Measurements from ENCODE around the gene KLHDC10.

KLHDC10 gene

DNA sequence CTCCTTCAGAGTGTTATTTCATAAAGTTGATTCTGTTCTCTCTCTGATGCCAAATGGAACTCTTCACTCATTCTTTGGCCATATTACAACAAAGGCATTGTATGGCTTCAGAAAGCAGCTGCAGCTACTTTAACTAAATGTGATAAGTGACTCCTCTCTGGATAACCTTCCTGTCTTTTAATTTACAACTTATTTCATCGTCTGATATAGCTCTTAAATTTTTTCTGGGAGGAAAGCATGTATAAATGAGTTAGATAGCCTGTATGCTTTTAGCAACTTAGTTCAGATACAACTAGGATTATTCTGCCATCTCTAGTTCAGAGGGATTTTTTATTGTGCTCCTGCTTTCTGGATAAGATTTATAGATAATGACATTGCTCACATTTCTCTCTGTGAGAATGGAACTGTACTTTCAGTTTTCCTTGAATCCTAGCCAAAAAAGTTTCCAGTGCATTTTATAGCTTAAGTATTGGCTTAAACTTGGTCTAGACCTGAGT is 57.5 kb downstream of the KLHDC10 start:
- no peaks in the 10 kb centered on the region for H3K9me3 ChIP-seq (ENCODE audit: insufficient read depth, low read length)
- H2AFZ ChIP-seq (ENCODE audit: low read depth, low read length): no peak overlapping the region
- H3K36me3 ChIP-seq (replicated peaks; ENCODE audit: low read depth, low read length): peaks cover 28% of the 10 kb centered on the region
- H3K4me2 ChIP-seq (ENCODE audit: low read length): no peak overlapping the region
- TF ChIP-seq EZH2phosphoT487 (IDR thresholded peaks at IDR 0.05; ENCODE audit: low read depth) (no peak), CTCF (IDR thresholded peaks at IDR 0.05; ENCODE audit: low read depth, low read length) (no peak)
- H3K4me3 ChIP-seq (ENCODE audit: low read length): no peak overlapping the region
- H3K79me2 ChIP-seq (ENCODE audit: low read length): no peaks in the 10 kb centered on the region
- no peaks in the 10 kb centered on the region for H3K27me3 ChIP-seq (ENCODE audit: low read depth, low read length)
- no peak overlapping the region for H3K9ac ChIP-seq (ENCODE audit: low read length)
- no peaks in the 10 kb centered on the region for H4K20me1 ChIP-seq (ENCODE audit: insufficient read depth, low read length)
- H3K4me1 ChIP-seq (ENCODE audit: low read length): no peaks in the 10 kb centered on the region
- H3K27ac ChIP-seq (ENCODE audit: low read length): no peak overlapping the region

- Histone ChIP-seq H2AFZ (ENCODE audit: low read depth, low read length) (no peak overlapping the region), H3K4me1 (ENCODE audit: low read length) (no peaks in the 10 kb centered on the region), H3K9me3 (ENCODE audit: insufficient read depth, low read length) (no peaks in the 10 kb centered on the region), H3K27ac (ENCODE audit: low read length) (no peak overlapping the region), H3K9ac (ENCODE audit: low read length) (no peak overlapping the region), H3K27me3 (ENCODE audit: low read depth, low read length) (no peaks in the 10 kb centered on the region), H4K20me1 (ENCODE audit: insufficient read depth, low read length) (no peaks in the 10 kb centered on the region), H3K79me2 (ENCODE audit: low read length) (no peaks in the 10 kb centered on the region), H3K36me3 (replicated peaks; ENCODE audit: low read depth, low read length) (peaks cover 28% of the 10 kb centered on the region), H3K4me2 (ENCODE audit: low read length) (no peak overlapping the region), H3K4me3 (ENCODE audit: low read length) (no peak overlapping the region)
- TF ChIP-seq EZH2phosphoT487 (IDR thresholded peaks at IDR 0.05; ENCODE audit: low read depth): no peak
- TF ChIP-seq CTCF (IDR thresholded peaks at IDR 0.05; ENCODE audit: low read depth, low read length): no peak
Observed at GRCh38 chr7:130129011-130129411, 58.7 kb downstream of the KLHDC10 start.

DNA sequence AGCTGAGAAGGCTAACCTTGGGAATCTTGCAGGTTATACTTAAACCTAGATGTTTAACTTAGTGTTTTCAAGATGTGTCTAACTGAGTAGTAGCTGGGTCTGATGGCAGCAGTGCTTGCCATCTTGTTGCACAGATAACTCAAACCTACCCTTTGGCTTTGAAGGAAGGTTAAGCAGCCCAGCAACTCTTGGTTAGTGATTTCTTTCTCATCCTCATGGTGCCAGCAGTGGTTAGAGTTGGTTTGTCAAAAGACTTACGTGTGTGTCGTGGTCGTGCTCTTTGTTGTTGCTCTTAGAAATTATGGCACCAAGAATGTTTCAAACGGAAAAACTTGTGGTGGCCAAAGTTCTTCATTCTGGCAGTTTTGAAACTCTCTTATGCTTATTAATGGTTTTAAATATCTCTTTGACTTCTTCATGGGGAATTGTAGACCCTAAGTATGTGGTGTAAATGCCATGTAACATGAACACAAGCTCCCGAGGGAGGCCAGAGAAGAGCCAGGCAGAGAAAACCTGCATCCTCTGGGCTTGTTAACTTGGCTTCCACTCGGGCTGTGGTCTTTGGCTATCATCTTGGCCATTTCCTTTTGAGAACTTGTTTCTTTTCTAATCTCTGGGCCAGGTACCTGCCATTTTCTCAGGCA is 61.0 kb downstream of the KLHDC10 start:
- Histone ChIP-seq H3K27ac (ENCODE audit: low read length) (no peak overlapping the region), H3K9me3 (ENCODE audit: insufficient read depth, low read length) (no peaks in the 10 kb centered on the region), H4K20me1 (ENCODE audit: insufficient read depth, low read length) (no peaks in the 10 kb centered on the region), H3K4me2 (ENCODE audit: low read length) (no peak overlapping the region), H3K36me3 (replicated peaks; ENCODE audit: low read depth, low read length) (peaks cover 32% of the 10 kb centered on the region), H3K79me2 (ENCODE audit: low read length) (no peaks in the 10 kb centered on the region), H3K27me3 (ENCODE audit: low read depth, low read length) (no peaks in the 10 kb centered on the region), H3K9ac (ENCODE audit: low read length) (no peak overlapping the region), H2AFZ (ENCODE audit: low read depth, low read length) (no peak overlapping the region), H3K4me3 (ENCODE audit: low read length) (no peak overlapping the region), H3K4me1 (ENCODE audit: low read length) (no peaks in the 10 kb centered on the region)
- TF ChIP-seq CTCF (IDR thresholded peaks at IDR 0.05; ENCODE audit: low read depth, low read length): no peak
- no peak for TF ChIP-seq EZH2phosphoT487 (IDR thresholded peaks at IDR 0.05; ENCODE audit: low read depth)

GRCh38 chr7:130131964-130132875 is 61.9 kb downstream of the KLHDC10 start:
- no peak overlapping the region for H2AFZ ChIP-seq (ENCODE audit: low read depth, low read length)
- H4K20me1 ChIP-seq (ENCODE audit: insufficient read depth, low read length): no peaks in the 10 kb centered on the region
- H3K4me2 ChIP-seq (ENCODE audit: low read length): no peak overlapping the region
- no peaks in the 10 kb centered on the region for H3K4me1 ChIP-seq (ENCODE audit: low read length)
- no peaks in the 10 kb centered on the region for H3K9me3 ChIP-seq (ENCODE audit: insufficient read depth, low read length)
- H3K27me3 ChIP-seq (ENCODE audit: low read depth, low read length): no peaks in the 10 kb centered on the region
- no peak overlapping the region for H3K4me3 ChIP-seq (ENCODE audit: low read length)
- peaks cover 37% of the 10 kb centered on the region for H3K36me3 ChIP-seq (replicated peaks; ENCODE audit: low read depth, low read length)
- H3K27ac ChIP-seq (ENCODE audit: low read length): no peak overlapping the region
- no peaks in the 10 kb centered on the region for H3K79me2 ChIP-seq (ENCODE audit: low read length)
- H3K9ac ChIP-seq (ENCODE audit: low read length): no peak overlapping the region
- TF ChIP-seq EZH2phosphoT487 (IDR thresholded peaks at IDR 0.05; ENCODE audit: low read depth): no peak
- no peak for TF ChIP-seq CTCF (IDR thresholded peaks at IDR 0.05; ENCODE audit: low read depth, low read length)
